HepG2 (cell line): ENCODE measurements around the gene TMEM253. TPM values are rescaled to one million over a fixed set of nuclear protein-coding genes. Genes with fewer than 3 reads are reported as not detected.

Experiments used
- ATAC-seq: fragments of 200-7000 bp; cut with Tn5 transposase; 3 replicates; pipeline ENCODE4 v1.9.1; 2020; ENCODE audit warnings: mild to moderate bottlenecking, moderate library complexity
- BruUV-seq: library from RNA; stranded (reverse); fragments of 400-500 nt; replicated peaks from 2 replicates; lab custom pipeline; 2021; lab: Mats Ljungman, UMichigan
- CTCF ChIA-PET: fragments of 300-600 bp; formaldehyde crosslinking; extraction: SDS; loops from one replicate; lab custom pipeline; 2021; ENCODE audit warnings: low total read pairs, inconsistent platforms, low intra/inter-chr PET ratio; lab: Yijun Ruan, JAX
- POLR2A ChIA-PET: fragments of 350-600 bp; sonication (Branson Sonifier 250); formaldehyde crosslinking; loops from one replicate; lab custom pipeline; 2020; ENCODE audit warnings: antibody characterized with exemption, inconsistent platforms; lab: Yijun Ruan, JAX
- DNase-seq: peaks from one replicate; pipeline ENCODE4 v3.0.0-alpha.2; 2015; ENCODE audit warnings: low spot score
- FAIRE-seq: peaks from 3 replicates; lab custom pipeline; 2011; peaks lifted over from hg19 to GRCh38; lab: Jason Lieb, UNC
- H2AFZ ChIP-seq: one replicate; pipeline ENCODE4 v1.6.1; 2011; ENCODE audit warnings: low read length, inconsistent platforms
- H3K27ac ChIP-seq: fragments of 300-600 bp; 3 replicates; pipeline ENCODE4 v1.8.0; 2011; ENCODE audit warnings: mixed run types, mild to moderate bottlenecking, mixed read lengths, low read length, inconsistent platforms; ENCODE audit not compliant: insufficient read depth; ENCODE audit errors: extremely low read length
- H3K27me3 ChIP-seq, 2 experiments: fragments of 200-600 bp in 1 of 2; 2 replicates in 1 of 2; 3 replicates in 1 of 2; pipeline versions ENCODE4 v1.6.0 to v1.8.0; 2011; ENCODE audit warnings: low read length in 2 of 2, mild to moderate bottlenecking in 2 of 2, moderate library complexity in 2 of 2, inconsistent platforms in 1 of 2; ENCODE audit not compliant: insufficient read depth in 2 of 2, control insufficient read depth in 1 of 2
- H3K36me3 ChIP-seq, 2 experiments: fragments of 200-600 bp in 1 of 2; replicated peaks in 1 of 2; 2 replicates in 1 of 2; 3 replicates in 1 of 2; pipeline versions ENCODE4 v1.5.1 to v1.8.0; 2011; ENCODE audit warnings: low read length in 2 of 2, inconsistent platforms in 1 of 2; ENCODE audit not compliant: insufficient read depth in 2 of 2, control insufficient read depth in 1 of 2
- H3K4me1 ChIP-seq: 2 replicates; pipeline ENCODE4 v1.5.1; 2012; ENCODE audit warnings: low read length, inconsistent platforms; ENCODE audit not compliant: insufficient read depth
- H3K4me2 ChIP-seq: 2 replicates; pipeline ENCODE4 v1.6.0; 2011; ENCODE audit warnings: low read depth, low read length, inconsistent platforms
- H3K4me3 ChIP-seq, 3 experiments: fragments of 200-600 bp in 1 of 3; sonication (generic), shearing (Covaris generic) in 1 of 3; replicated peaks in 1 of 3; 2 replicates each; pipeline ENCODE4 v1.5.1; 2011 to 2016; ENCODE audit warnings: low read length in 3 of 3, inconsistent platforms in 2 of 3, low read depth in 2 of 3, mild to moderate bottlenecking in 2 of 3, control low read depth in 1 of 3, mixed read lengths in 1 of 3; ENCODE audit not compliant: insufficient read depth in 1 of 3
- H3K79me2 ChIP-seq: one replicate; pipeline ENCODE4 v1.6.1; 2011; ENCODE audit warnings: low read length, inconsistent platforms; ENCODE audit not compliant: insufficient read depth
- H3K9ac ChIP-seq: 2 replicates; pipeline ENCODE4 v1.6.0; 2011; ENCODE audit warnings: mild to moderate bottlenecking, low read depth, low read length, inconsistent platforms; ENCODE audit not compliant: insufficient read depth
- H3K9me3 ChIP-seq: 2 replicates; pipeline ENCODE4 v1.5.1; 2012; ENCODE audit warnings: mild to moderate bottlenecking, low read length
- H4K20me1 ChIP-seq: 2 replicates; pipeline ENCODE4 v1.6.0; 2011; ENCODE audit warnings: inconsistent platforms, mild to moderate bottlenecking, low read length, moderate library complexity; ENCODE audit not compliant: insufficient read depth
- CEBPB ChIP-seq: IDR thresholded peaks from 2 replicates; pipeline ENCODE4 v1.6.1; 2011; ENCODE audit warnings: low read depth, low read length, improper control_type of control experiment, borderline replicate concordance
- GTF3A ChIP-seq: sonication (generic); formaldehyde crosslinking; conservative IDR thresholded peaks from 2 replicates; pipeline ENCODE4 v1.4.0; 2020; ENCODE audit warnings: mild to moderate bottlenecking, missing genetic modification reagents
- HMG20B ChIP-seq: conservative IDR thresholded peaks from 2 replicates; pipeline ENCODE4 v1.6.1; 2016; ENCODE audit warnings: missing genetic modification reagents, missing compliant biosample characterization
- HOXA9 ChIP-seq: sonication (generic); formaldehyde crosslinking; IDR thresholded peaks from 2 replicates; pipeline ENCODE4 v1.8.1; 2022; ENCODE audit warnings: missing genetic modification reagents, mild to moderate bottlenecking, moderate library complexity, borderline replicate concordance
- KLF16 ChIP-seq, 2 experiments: sonication (generic) in 1 of 2; formaldehyde crosslinking in 1 of 2; IDR thresholded peaks; 2 replicates each; pipeline versions ENCODE4 v1.6.1 to v1.8.0; 2016 to 2023; ENCODE audit warnings: missing genetic modification reagents in 2 of 2, missing compliant biosample characterization in 1 of 2
- SALL1 ChIP-seq: sonication (generic); formaldehyde crosslinking; IDR thresholded peaks from 2 replicates; pipeline ENCODE4 v1.8.0; 2022; ENCODE audit warnings: mild to moderate bottlenecking, missing genetic modification reagents
- SP5 ChIP-seq: IDR thresholded peaks from 2 replicates; pipeline ENCODE4 v1.6.1; 2016; ENCODE audit warnings: low read depth, borderline replicate concordance
- TAF1 ChIP-seq: sonication (generic); formaldehyde crosslinking; IDR thresholded peaks from 2 replicates; pipeline ENCODE4 v1.4.0; 2020; ENCODE audit warnings: missing genetic modification reagents
- XRCC5 ChIP-seq: fragments of 200-400 bp; formaldehyde crosslinking; optimal IDR thresholded peaks from 2 replicates; pipeline ENCODE3; 2017; ENCODE audit warnings: mild to moderate bottlenecking, low read length
- ZMYM3 ChIP-seq: sonication (generic); formaldehyde crosslinking; IDR thresholded peaks from 2 replicates; pipeline ENCODE4 v1.5.1; 2020; ENCODE audit warnings: mild to moderate bottlenecking, missing genetic modification reagents
- ZNF160 ChIP-seq: sonication (generic); formaldehyde crosslinking; IDR thresholded peaks from 2 replicates; pipeline ENCODE4 v1.8.0; 2022; ENCODE audit warnings: mild to moderate bottlenecking, inconsistent platforms, missing genetic modification reagents
- ZNF605 ChIP-seq: sonication (generic); formaldehyde crosslinking; IDR thresholded peaks from 2 replicates; pipeline ENCODE4 v1.8.0; 2022; ENCODE audit warnings: mild to moderate bottlenecking, missing genetic modification reagents
- WGBS: methylation state at CpG from one replicate; pipeline ENCODE4 v1.1.6; 2017; ENCODE audit warnings: low lambda C conversion rate; 5-methylcytosine and 5-hydroxymethylcytosine counted together
- in situ Hi-C: cut with HindIII; loops from 2 replicates; pipeline ENCODE4 v1.10.0; 2017; ENCODE audit warnings: low pct_unique_long_range_greater_than_20kb; ENCODE audit not compliant: extremely low pct_ligation_motif_present
- intact Hi-C: fragments of 100-400 bp; cut with micrococcal nuclease; formaldehyde crosslinking; loops from one replicate; pipeline ENCODE4 v1.10.0; 2022; ENCODE audit not compliant: unreplicated experiment
- polyA plus RNA-seq, 8 experiments: library from polyadenylated mRNA; depleted of rRNA in 3 of 8; stranded (reverse) in 7 of 8; unstranded in 1 of 8; fragments of >200 nt; fragmentation: Illumina TruSeq in 4 of 8; extraction: Trizol in 4 of 8; gene quantifications; 2 replicates each; pipeline versions ENCODE4 v1.2.1 to v1.2.3, GENCODE V29; 2011 to 2016; ENCODE audit warnings: low read depth in 4 of 8, missing spikeins in 1 of 8, mixed read lengths in 1 of 8; ENCODE audit not compliant: insufficient read depth in 1 of 8
- total RNA-seq, 5 experiments: library from RNA; depleted of rRNA; stranded (reverse); fragments of >200 nt; fragmentation: Illumina TruSeq; extraction: Trizol; gene quantifications; 2 replicates each; pipeline ENCODE4 v1.2.3, GENCODE V29; 2016; ENCODE audit warnings: low read depth in 1 of 5
- TF ChIP-seq, protein P1 (sequence below): sonication (generic); formaldehyde crosslinking; IDR thresholded peaks from 2 replicates; pipeline ENCODE4 v1.4.0; 2020; ENCODE audit warnings: mild to moderate bottlenecking, missing genetic modification reagents

The TMEM253 gene
- total and polyA plus RNA-seq, 2 of the 13 experiments (the other 11 are each of a cell fraction or from before 2014, with no cell fraction given), result 0.29 to 0.45 TPM

GRCh38 chr14:21056520-21057163 is 44.2 kb upstream of the TMEM253 start (continued):
- TF ChIP-seq HMG20B (CRISPR knock-in tag) (0 out of 2 replicates have a peak, but pooled peaks have one; percentile 32), HOXA9 (CRISPR knock-in tag) (no peak), XRCC5 (no peak), ZMYM3 (CRISPR knock-in tag) (0 out of 2 replicates have a peak, but pooled peaks have one; percentile 24), SP5 (CRISPR knock-in tag) (no peak), CEBPB (no peak), ZNF605 (CRISPR knock-in tag) (peak; percentile 33; the same call in 1 of the 2 replicates), ZNF160 (CRISPR knock-in tag) (no peak)

DNA sequence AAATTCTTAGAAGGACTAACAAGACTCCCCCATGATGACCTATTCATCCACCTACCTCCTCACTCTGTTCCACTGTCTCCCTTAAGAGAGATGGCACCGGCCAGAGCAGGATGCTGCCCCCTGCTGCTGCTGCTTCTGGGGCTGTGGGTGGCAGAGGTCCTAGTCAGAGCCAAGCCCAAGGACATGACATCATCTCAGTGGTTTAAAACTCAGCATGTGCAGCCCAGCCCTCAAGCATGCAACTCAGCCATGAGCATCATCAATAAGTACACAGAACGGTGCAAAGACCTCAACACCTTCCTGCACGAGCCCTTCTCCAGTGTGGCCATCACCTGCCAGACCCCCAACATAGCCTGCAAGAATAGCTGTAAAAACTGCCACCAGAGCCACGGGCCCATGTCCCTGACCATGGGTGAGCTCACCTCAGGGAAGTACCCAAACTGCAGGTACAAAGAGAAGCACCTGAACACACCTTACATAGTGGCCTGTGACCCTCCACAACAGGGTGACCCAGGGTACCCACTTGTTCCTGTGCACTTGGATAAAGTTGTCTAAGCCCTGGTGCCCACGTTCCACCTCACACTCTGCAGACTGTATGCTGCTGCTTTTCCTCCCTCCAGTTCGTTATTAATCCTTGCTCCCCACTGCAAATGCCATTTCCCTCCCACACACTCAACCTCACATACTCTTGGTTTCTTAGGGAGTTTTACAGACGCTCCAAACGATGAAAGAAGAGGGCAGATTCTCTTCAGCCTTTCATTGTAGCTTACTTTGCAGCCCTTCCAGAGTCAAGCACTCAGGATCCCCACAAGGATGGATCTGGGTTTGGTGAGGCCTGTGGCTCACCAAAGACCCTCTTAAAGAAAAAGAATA is 42.8 kb upstream of the TMEM253 start, which contains the start of gene RNASE8:
Gene RNASE8 (plus strand): TSS at position 20 of the 873 bp plus-strand sequence. CDS start 71 bp downstream, at position 91.
- POLR2A ChIA-PET, result interaction anchor here (1.3 to 4.3 kb wide), 3 partner anchors 11 to 43 kb away, joined by 7 to 77 read pairs (median 7); partner anchors contain the start of gene ARHGEF40
- in situ Hi-C loops (no loop called here), intact Hi-C loops (loop anchor here (5.0 kb wide), 1 partner anchor 376 kb away; the partner anchor contains the start of gene RNASE4)
- BruUV-seq, result no TSS peak
- FAIRE-seq (no peak), ATAC-seq (no peak), DNase-seq (no peak)
- CTCF ChIA-PET, result interaction anchor here (0.9 to 1.5 kb wide), 3 partner anchors 18 to 44 kb away, joined by 3 to 7 read pairs (median 4); no protein-coding TSS in a partner anchor
- no peaks in the 10 kb centered on the region for H4K20me1 ChIP-seq
- peak within 1 kb of the TSS; percentile 92 for H3K27ac ChIP-seq
- H3K79me2 ChIP-seq, result no peaks in the 10 kb centered on the region
- no peak within 1 kb of the TSS; a peak in 1 of 6 replicates for H3K4me3 ChIP-seq
- no peak within 1 kb of the TSS for H2AFZ ChIP-seq
- WGBS, result 76% methylated on average over 6 of the region's 8 CpGs
- H3K36me3 ChIP-seq, result no peaks in the 10 kb centered on the region
- H3K9me3 ChIP-seq, result no peaks in the 10 kb centered on the region
- H3K4me2 ChIP-seq, result peak within 1 kb of the TSS; percentile 71
- H3K27me3 ChIP-seq, result no peaks in the 10 kb centered on the region
- peak within 1 kb of the TSS; percentile 6; the same call in 1 of the 2 replicates for H3K9ac ChIP-seq
- H3K4me1 ChIP-seq, result peaks cover 99% of the 10 kb centered on the region
- TF ChIP-seq, protein P1, sequence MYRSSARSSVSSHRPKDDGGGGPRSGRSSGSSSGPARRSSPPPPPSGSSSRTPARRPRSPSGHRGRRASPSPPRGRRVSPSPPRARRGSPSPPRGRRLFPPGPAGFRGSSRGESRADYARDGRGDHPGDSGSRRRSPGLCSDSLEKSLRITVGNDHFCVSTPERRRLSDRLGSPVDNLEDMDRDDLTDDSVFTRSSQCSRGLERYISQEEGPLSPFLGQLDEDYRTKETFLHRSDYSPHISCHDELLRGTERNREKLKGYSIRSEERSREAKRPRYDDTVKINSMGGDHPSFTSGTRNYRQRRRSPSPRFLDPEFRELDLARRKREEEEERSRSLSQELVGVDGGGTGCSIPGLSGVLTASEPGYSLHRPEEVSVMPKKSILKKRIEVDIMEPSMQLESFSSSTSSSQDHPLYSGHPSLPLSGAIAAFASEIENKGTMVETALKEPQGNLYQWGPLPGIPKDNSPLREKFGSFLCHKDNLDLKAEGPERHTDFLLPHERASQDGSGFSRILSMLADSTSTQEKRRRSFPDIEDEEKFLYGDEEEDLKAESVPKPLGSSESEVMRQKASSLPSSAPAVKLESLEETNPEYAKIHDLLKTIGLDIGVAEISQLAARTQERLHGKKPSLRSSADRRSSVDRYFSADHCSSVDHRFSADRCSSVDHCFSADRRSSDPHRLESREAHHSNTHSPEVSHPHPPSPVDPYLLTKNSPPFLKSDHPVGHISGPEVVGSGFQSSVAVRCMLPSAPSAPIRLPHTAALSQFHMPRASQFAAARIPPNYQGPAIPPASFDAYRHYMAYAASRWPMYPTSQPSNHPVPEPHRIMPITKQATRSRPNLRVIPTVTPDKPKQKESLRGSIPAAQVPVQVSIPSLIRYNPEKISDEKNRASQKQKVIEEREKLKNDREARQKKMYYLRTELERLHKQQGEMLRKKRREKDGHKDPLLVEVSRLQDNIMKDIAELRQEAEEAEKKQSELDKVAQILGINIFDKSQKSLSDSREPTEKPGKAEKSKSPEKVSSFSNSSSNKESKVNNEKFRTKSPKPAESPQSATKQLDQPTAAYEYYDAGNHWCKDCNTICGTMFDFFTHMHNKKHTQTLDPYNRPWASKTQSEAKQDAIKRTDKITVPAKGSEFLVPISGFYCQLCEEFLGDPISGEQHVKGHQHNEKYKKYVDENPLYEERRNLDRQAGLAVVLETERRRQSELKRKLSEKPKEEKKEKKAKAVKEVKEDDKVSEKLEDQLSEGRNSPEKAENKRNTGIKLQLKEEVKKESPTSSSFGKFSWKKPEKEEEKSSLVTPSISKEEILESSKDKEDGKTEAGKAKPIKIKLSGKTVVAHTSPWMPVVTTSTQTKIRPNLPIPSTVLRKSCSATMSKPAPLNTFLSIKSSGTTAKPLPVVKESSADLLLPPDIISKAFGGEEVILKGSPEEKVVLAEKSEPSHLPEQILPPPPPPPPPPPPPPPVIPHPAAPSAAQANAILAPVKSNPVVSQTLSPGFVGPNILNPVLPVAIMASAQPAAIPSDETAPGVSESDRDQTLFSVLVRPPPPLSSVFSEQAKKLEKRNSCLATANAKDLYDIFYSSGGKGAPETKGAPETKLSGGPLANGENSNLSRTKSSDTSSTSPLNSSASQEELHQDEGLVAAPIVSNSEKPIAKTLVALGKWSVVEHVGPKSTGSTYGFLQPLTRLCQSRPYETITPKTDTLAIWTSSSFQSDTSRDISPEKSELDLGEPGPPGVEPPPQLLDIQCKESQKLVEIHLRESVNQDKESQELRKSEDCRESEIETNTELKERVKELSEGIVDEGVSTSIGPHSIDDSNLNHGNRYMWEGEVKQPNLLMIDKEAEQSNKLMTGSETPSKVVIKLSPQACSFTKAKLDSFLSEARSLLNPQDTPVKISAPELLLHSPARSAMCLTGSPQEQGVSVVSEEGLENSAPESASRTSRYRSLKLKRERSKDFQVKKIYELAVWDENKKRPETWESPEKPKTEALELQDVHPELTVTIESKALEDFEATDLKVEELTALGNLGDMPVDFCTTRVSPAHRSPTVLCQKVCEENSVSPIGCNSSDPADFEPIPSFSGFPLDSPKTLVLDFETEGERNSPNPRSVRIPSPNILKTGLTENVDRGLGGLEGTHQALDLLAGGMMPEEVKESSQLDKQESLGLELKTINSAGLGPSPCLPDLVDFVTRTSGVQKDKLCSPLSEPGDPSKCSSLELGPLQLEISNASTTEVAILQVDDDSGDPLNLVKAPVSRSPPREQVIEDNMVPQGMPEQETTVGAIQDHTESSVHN (CRISPR knock-in tag), result no peak
- no peak for TF ChIP-seq KLF16 (CRISPR knock-in tag; IDR thresholded peaks at IDR 0.05)
- no peak for TF ChIP-seq GTF3A (CRISPR knock-in tag)
- TF ChIP-seq TAF1 (CRISPR knock-in tag), result no peak
- peak; percentile 71 for TF ChIP-seq SALL1
